Measurements from ENCODE around the gene CMKLR1. TPM values are rescaled to one million over a fixed set of nuclear protein-coding genes. Genes with fewer than 3 reads are reported as not detected.
A peak's percentile ranks its signal among the peaks of the same experiment; 100 is the strongest.

CMKLR1 gene
- total RNA-seq, 2 donors from 2014 or later, result not detected

GRCh38 chr12:108375986-108376663 is 37.0 kb upstream of the CMKLR1 start:
- H3K27me3 ChIP-seq (ENCODE audit: control insufficient read depth, insufficient read depth, low read length, poor library complexity, severe bottlenecking), result no peaks in the 10 kb centered on the region
- peak; percentile 55 for DNase-seq
- no peak overlapping the region for H3K9ac ChIP-seq (ENCODE audit: extremely low read depth, low read length, poor library complexity, severe bottlenecking)
- no peaks in the 10 kb centered on the region for H3K36me3 ChIP-seq (ENCODE audit: control insufficient read depth, insufficient read depth, low read length)
- H3K4me1 ChIP-seq (ENCODE audit: control insufficient read depth, insufficient read depth, low read length), result no peaks in the 10 kb centered on the region
- no peak overlapping the region for H3K27ac ChIP-seq (ENCODE audit: low read depth, low read length)
- Mint-ChIP-seq H3K4me3 (no peak overlapping the region), H3K36me3 (ENCODE audit: low read depth) (peaks cover 10% of the 10 kb centered on the region), H3K9me3 (peaks cover 58% of the 10 kb centered on the region), H3K4me1 (no peaks in the 10 kb centered on the region), H3K27me3 (ENCODE audit: insufficient read depth) (no peaks in the 10 kb centered on the region), H3K27ac (peak overlapping the region; percentile 18)
- H3K9me3 ChIP-seq (ENCODE audit: control insufficient read depth, low read length), result peaks cover 65% of the 10 kb centered on the region
- 55 to 87% methylated on average over 3 to 4 of the region's 4 CpGs for WGBS, 2 experiments (ENCODE audit: insufficient coverage in 1 of 2, insufficient read length in 1 of 2)
- TF ChIP-seq CTCF (conservative IDR thresholded peaks at IDR 0.05), result no peak
- H3K4me3 ChIP-seq (ENCODE audit: low read length), result peak overlapping the region; percentile 70

- Mint-ChIP-seq H3K9me3 (peaks cover 58% of the 10 kb centered on the region), H3K4me1 (no peaks in the 10 kb centered on the region), H3K27ac (no peak overlapping the region), H3K4me3 (no peak overlapping the region), H3K27me3 (ENCODE audit: insufficient read depth) (no peaks in the 10 kb centered on the region), H3K36me3 (ENCODE audit: low read depth) (peaks cover 10% of the 10 kb centered on the region)
- peaks cover 65% of the 10 kb centered on the region for H3K9me3 ChIP-seq (ENCODE audit: control insufficient read depth, low read length)
- H3K36me3 ChIP-seq (ENCODE audit: control insufficient read depth, insufficient read depth, low read length), result no peaks in the 10 kb centered on the region
- no peaks in the 10 kb centered on the region for H3K4me1 ChIP-seq (ENCODE audit: control insufficient read depth, insufficient read depth, low read length)
- TF ChIP-seq CTCF (conservative IDR thresholded peaks at IDR 0.05), result no peak
- no peak for DNase-seq
- H3K9ac ChIP-seq (ENCODE audit: extremely low read depth, low read length, poor library complexity, severe bottlenecking), result no peak overlapping the region
- no peaks in the 10 kb centered on the region for H3K27me3 ChIP-seq (ENCODE audit: control insufficient read depth, insufficient read depth, low read length, poor library complexity, severe bottlenecking)
- peak overlapping the region; percentile 61 for H3K4me3 ChIP-seq (ENCODE audit: low read length)
- no peak overlapping the region for H3K27ac ChIP-seq (ENCODE audit: low read depth, low read length)
- 88% methylated on average over 2 of the region's 2 CpGs; no CpG with 5 or more reads in 1 of the 2 experiments for WGBS, 2 experiments (ENCODE audit: insufficient coverage in 1 of 2, insufficient read length in 1 of 2)
These were observed 35.6 kb upstream of the CMKLR1 start for GRCh38 chr12:108374596-108375320.

GRCh38 chr12:108373111-108373510 is 34.0 kb upstream of the CMKLR1 start:
- peak; percentile 69 for DNase-seq
- no peaks in the 10 kb centered on the region for H3K4me1 Mint-ChIP-seq
- H3K27me3 Mint-ChIP-seq (ENCODE audit: insufficient read depth), result peaks cover 2% of the 10 kb centered on the region
- Histone ChIP-seq H3K4me3 (ENCODE audit: low read length) (peak overlapping the region; percentile 46), H3K4me1 (ENCODE audit: control insufficient read depth, insufficient read depth, low read length) (no peaks in the 10 kb centered on the region), H3K27ac (ENCODE audit: low read depth, low read length) (no peak overlapping the region), H3K9me3 (ENCODE audit: control insufficient read depth, low read length) (peaks cover 58% of the 10 kb centered on the region), H3K9ac (ENCODE audit: extremely low read depth, low read length, poor library complexity, severe bottlenecking) (no peak overlapping the region), H3K27me3 (ENCODE audit: control insufficient read depth, insufficient read depth, low read length, poor library complexity, severe bottlenecking) (no peaks in the 10 kb centered on the region), H3K36me3 (ENCODE audit: control insufficient read depth, insufficient read depth, low read length) (no peaks in the 10 kb centered on the region)
- peaks cover 10% of the 10 kb centered on the region for H3K36me3 Mint-ChIP-seq (ENCODE audit: low read depth)
- TF ChIP-seq CTCF (conservative IDR thresholded peaks at IDR 0.05), result peak; percentile 77
- H3K9me3 Mint-ChIP-seq, result peaks cover 54% of the 10 kb centered on the region
- WGBS, 2 experiments (ENCODE audit: insufficient coverage in 1 of 2, insufficient read length in 1 of 2), result 40 to 83% methylated on average over 1 of the region's 1 CpG
- no peak overlapping the region for H3K27ac Mint-ChIP-seq
- no peak overlapping the region for H3K4me3 Mint-ChIP-seq
